ENCODE measurements around the gene MRPS18C. TPM values are rescaled to one million over a fixed set of nuclear protein-coding genes. Genes with fewer than 3 reads are reported as not detected.

MRPS18C gene
- total and polyA plus RNA-seq, 9 of the 15 experiments (the other 6 are each of a cell fraction or from before 2014, with no cell fraction given): 54.3 to 390 (median 138) TPM

DNA sequence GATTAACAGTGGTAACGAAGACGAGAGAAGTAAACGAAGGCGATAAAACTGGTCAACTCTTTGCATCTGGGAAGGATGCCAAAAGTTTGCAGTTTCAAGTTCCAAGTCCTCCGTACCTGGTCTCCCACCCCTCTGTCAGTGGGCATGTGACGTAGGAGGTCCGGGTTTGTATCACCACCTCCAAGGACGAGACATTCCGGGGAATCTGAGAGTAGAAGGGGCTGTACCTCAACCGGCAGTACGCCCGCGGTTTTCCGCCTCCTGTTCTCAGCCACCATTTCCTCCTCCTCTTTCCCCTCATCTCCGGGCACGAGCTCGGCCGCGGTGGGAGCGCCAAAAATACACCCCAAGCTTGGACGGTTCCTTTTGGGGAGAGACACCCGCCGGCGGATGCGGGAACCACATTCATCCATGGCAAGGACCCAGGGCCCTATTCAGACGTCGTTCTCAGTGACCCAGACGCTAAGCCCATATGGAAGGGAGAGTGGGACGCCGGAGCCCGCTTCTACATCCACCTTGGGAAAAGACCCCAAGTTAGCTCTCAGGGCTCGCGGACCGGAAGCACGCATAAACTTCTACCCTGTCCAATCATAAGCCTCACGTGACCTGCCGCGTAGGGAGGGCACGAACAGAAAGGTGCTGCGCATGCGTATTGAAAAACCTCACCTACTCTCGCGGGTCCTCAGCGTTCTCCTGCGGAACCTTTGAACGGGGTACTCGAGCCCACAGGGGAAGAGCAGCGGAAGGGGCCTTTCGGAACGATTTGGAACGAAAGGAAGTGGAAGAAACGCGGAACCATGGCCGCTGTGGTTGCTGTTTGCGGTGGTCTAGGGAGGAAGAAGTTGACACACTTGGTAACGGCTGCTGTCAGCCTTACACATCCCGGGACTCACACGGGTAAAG is at the start of gene MRPS18C, which contains the start of gene HELQ (continued):
- TF ChIP-seq CHAMP1 (IDR thresholded peaks at IDR 0.05) (peak; percentile 92), FOS (IDR thresholded peaks at IDR 0.05; ENCODE audit: extremely low read depth, insufficient read length) (no peak), ELF2 (CRISPR knock-in tag; IDR thresholded peaks at IDR 0.05) (peak; percentile 88), ETV6 (IDR thresholded peaks at IDR 0.05; ENCODE audit: borderline replicate concordance in 1 of 2, low read depth in 2 of 2, low read length in 1 of 2) (peak; percentile 38 to 46; a peak in 1 of 4 replicates), ETV6 (CRISPR knock-in tag; IDR thresholded peaks at IDR 0.05; ENCODE audit: borderline replicate concordance) (no peak), TARDBP (IDR thresholded peaks at IDR 0.05) (0 out of 2 replicates have a peak, but pooled peaks have one; percentile 12), RAD21 (CRISPR knock-in tag; conservative IDR thresholded peaks at IDR 0.05 in 1 of 2, IDR thresholded peaks at IDR 0.05 in 1 of 2) (peak; percentile 2 to 30; a peak in 1 of 4 replicates), ARID1B (IDR thresholded peaks at IDR 0.05) (no peak; the same call in 1 of the 2 replicates), MTA3 (IDR thresholded peaks at IDR 0.05; ENCODE audit: borderline replicate concordance) (peak; percentile 75; the same call in 1 of the 2 replicates), MEIS2 (IDR thresholded peaks at IDR 0.05; ENCODE audit: partially characterized antibody) (peak; percentile 91)
- TF ChIP-seq, protein P1, sequence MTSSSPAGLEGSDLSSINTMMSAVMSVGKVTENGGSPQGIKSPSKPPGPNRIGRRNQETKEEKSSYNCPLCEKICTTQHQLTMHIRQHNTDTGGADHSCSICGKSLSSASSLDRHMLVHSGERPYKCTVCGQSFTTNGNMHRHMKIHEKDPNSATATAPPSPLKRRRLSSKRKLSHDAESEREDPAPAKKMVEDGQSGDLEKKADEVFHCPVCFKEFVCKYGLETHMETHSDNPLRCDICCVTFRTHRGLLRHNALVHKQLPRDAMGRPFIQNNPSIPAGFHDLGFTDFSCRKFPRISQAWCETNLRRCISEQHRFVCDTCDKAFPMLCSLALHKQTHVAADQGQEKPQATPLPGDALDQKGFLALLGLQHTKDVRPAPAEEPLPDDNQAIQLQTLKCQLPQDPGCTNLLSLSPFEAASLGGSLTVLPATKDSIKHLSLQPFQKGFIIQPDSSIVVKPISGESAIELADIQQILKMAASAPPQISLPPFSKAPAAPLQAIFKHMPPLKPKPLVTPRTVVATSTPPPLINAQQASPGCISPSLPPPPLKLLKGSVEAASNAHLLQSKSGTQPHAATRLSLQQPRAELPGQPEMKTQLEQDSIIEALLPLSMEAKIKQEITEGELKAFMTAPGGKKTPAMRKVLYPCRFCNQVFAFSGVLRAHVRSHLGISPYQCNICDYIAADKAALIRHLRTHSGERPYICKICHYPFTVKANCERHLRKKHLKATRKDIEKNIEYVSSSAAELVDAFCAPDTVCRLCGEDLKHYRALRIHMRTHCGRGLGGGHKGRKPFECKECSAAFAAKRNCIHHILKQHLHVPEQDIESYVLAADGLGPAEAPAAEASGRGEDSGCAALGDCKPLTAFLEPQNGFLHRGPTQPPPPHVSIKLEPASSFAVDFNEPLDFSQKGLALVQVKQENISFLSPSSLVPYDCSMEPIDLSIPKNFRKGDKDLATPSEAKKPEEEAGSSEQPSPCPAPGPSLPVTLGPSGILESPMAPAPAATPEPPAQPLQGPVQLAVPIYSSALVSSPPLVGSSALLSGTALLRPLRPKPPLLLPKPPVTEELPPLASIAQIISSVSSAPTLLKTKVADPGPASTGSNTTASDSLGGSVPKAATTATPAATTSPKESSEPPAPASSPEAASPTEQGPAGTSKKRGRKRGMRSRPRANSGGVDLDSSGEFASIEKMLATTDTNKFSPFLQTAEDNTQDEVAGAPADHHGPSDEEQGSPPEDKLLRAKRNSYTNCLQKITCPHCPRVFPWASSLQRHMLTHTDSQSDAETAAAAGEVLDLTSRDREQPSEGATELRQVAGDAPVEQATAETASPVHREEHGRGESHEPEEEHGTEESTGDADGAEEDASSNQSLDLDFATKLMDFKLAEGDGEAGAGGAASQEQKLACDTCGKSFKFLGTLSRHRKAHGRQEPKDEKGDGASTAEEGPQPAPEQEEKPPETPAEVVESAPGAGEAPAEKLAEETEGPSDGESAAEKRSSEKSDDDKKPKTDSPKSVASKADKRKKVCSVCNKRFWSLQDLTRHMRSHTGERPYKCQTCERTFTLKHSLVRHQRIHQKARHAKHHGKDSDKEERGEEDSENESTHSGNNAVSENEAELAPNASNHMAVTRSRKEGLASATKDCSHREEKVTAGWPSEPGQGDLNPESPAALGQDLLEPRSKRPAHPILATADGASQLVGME (CRISPR knock-in tag; IDR thresholded peaks at IDR 0.05): no peak
- TF ChIP-seq, protein P2, sequence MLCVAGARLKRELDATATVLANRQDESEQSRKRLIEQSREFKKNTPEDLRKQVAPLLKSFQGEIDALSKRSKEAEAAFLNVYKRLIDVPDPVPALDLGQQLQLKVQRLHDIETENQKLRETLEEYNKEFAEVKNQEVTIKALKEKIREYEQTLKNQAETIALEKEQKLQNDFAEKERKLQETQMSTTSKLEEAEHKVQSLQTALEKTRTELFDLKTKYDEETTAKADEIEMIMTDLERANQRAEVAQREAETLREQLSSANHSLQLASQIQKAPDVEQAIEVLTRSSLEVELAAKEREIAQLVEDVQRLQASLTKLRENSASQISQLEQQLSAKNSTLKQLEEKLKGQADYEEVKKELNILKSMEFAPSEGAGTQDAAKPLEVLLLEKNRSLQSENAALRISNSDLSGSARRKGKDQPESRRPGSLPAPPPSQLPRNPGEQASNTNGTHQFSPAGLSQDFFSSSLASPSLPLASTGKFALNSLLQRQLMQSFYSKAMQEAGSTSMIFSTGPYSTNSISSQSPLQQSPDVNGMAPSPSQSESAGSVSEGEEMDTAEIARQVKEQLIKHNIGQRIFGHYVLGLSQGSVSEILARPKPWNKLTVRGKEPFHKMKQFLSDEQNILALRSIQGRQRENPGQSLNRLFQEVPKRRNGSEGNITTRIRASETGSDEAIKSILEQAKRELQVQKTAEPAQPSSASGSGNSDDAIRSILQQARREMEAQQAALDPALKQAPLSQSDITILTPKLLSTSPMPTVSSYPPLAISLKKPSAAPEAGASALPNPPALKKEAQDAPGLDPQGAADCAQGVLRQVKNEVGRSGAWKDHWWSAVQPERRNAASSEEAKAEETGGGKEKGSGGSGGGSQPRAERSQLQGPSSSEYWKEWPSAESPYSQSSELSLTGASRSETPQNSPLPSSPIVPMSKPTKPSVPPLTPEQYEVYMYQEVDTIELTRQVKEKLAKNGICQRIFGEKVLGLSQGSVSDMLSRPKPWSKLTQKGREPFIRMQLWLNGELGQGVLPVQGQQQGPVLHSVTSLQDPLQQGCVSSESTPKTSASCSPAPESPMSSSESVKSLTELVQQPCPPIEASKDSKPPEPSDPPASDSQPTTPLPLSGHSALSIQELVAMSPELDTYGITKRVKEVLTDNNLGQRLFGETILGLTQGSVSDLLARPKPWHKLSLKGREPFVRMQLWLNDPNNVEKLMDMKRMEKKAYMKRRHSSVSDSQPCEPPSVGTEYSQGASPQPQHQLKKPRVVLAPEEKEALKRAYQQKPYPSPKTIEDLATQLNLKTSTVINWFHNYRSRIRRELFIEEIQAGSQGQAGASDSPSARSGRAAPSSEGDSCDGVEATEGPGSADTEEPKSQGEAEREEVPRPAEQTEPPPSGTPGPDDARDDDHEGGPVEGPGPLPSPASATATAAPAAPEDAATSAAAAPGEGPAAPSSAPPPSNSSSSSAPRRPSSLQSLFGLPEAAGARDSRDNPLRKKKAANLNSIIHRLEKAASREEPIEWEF (CRISPR knock-in tag; IDR thresholded peaks at IDR 0.05): 0 out of 2 replicates have a peak, but pooled peaks have one; percentile 62
